ENCODE results near the gene PSAPL1. TPM values are rescaled to one million over a fixed set of nuclear protein-coding genes. Genes with fewer than 3 reads are reported as not detected.
A peak's percentile ranks its signal among the peaks of the same experiment; 100 is the strongest.

PSAPL1 gene
- total RNA-seq, 1 experiment from 2014 or later: not detected

DNA sequence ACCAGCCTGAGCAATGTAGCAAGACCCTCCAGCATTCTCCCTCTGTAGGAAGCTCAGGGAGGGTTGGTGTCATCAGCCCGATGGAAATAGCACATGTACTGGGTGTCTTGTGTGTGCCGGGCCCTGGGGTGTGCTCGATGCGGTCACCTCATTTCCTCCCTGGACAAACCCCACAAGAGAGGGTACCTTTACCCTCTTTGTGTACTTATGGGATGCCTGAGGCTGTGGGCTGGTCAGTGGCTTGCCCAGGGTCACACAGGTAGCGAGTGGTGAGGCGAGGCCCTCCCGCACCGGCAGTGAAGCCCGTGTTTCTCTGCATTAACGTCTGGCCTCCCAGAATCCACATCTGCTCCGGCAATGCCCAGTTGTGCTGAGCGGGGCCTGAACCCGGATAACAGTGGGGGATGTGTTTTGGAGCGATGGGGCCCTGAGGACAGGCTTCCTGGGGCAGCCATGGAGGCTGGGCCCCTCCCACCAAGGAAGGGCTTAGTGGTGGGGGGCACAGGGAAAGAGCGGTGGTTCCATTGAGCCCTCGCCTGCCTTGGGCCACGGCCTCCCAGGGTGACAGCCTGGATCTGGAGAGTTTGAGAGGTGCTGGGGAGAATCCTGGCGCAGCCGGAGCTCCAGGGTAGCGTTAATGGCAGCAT is 8.1 kb downstream of the PSAPL1 start:
- POLR2A ChIA-PET: no interaction called here
- Mint-ChIP-seq H3K36me3 (no peaks in the 10 kb centered on the region), H3K4me3 (no peak overlapping the region), H3K27me3 (ENCODE audit: low read depth) (peaks cover 2% of the 10 kb centered on the region; the same call in 1 of the 2 replicates), H3K9me3 (no peaks in the 10 kb centered on the region), H3K27ac (no peak overlapping the region), H3K4me1 (peaks cover 37% of the 10 kb centered on the region)
- TF ChIP-seq JUN (CRISPR knock-in tag; IDR thresholded peaks at IDR 0.05) (no peak), ZNF232 (CRISPR knock-in tag; IDR thresholded peaks at IDR 0.05) (no peak), SMAD4 (CRISPR knock-in tag; IDR thresholded peaks at IDR 0.05) (no peak), E2F5 (CRISPR knock-in tag; IDR thresholded peaks at IDR 0.05) (no peak), FOXP4 (CRISPR knock-in tag; IDR thresholded peaks at IDR 0.05) (no peak), NFE2L1 (CRISPR knock-in tag; IDR thresholded peaks at IDR 0.05) (no peak), SMAD3 (CRISPR knock-in tag; IDR thresholded peaks at IDR 0.05; ENCODE audit: borderline replicate concordance) (no peak), CREB1 (CRISPR knock-in tag; IDR thresholded peaks at IDR 0.05) (no peak), GTF2I (CRISPR knock-in tag; conservative IDR thresholded peaks at IDR 0.05) (no peak), TCF7 (CRISPR knock-in tag; IDR thresholded peaks at IDR 0.05; ENCODE audit: low read depth) (no peak), ESRRA (CRISPR knock-in tag; IDR thresholded peaks at IDR 0.05; ENCODE audit: borderline replicate concordance) (no peak), ZNF121 (CRISPR knock-in tag; IDR thresholded peaks at IDR 0.05) (no peak), HMGXB4 (CRISPR knock-in tag; IDR thresholded peaks at IDR 0.05) (no peak), SP1 (CRISPR knock-in tag; conservative IDR thresholded peaks at IDR 0.05) (no peak)
- TF ChIP-seq, protein P1, sequence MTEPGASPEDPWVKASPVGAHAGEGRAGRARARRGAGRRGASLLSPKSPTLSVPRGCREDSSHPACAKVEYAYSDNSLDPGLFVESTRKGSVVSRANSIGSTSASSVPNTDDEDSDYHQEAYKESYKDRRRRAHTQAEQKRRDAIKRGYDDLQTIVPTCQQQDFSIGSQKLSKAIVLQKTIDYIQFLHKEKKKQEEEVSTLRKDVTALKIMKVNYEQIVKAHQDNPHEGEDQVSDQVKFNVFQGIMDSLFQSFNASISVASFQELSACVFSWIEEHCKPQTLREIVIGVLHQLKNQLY (CRISPR knock-in tag; IDR thresholded peaks at IDR 0.05): no peak
- no peak for ATAC-seq
- CTCF ChIA-PET: interaction anchor here (1.4 to 1.6 kb wide), 2 partner anchors 34 to 188 kb away, joined by 3 to 4 read pairs; no protein-coding TSS in a partner anchor
- peak; percentile 9 for DNase-seq (ENCODE audit: low spot score)

DNA sequence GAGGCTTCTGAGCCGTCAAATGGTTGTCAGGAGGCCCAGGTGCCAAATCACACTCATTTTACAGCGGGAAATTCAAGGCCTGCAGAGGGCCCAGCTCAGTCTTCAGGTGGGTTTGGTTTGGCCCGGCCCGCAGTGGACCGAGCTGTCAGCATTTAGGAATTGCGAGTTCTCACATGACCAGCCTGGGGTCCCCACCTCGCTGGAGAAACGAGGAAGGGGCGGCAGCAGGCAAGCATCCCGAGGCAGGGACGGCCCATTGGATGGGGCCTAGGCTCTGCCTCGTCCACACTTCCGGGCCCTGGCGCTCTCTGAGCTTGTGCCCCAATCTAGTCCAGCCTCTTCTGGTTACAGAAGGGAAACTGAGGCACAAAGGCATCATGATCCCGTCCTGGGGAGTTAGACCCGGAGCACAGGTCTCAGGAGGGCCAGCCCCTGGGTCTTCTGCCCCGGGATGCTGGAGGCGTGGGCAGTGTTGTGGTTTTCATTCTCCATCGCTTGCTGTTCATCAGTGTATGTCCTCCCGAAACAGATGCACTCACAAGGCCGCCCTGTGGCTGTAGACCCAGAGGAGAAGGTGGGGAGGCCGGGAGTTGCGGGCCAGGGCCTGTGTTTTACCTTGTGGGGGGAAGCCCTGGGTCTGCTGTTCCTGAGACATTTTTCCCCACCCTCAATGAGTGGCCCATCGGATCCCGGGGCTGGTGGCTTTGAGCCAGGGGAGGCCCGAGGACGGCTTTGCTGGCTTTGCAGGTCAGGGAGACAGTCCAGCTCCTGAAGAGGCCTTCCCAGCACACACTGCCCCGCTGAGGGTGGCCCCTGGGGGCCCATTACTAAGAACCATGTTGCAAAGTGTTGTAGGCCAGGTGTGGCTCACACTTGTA is 8.9 kb downstream of the PSAPL1 start:
- H3K27me3 Mint-ChIP-seq (ENCODE audit: low read depth): peaks cover 2% of the 10 kb centered on the region; the same call in 1 of the 2 replicates
- no peak for ATAC-seq
- ChIA-PET POLR2A (no interaction called here), CTCF (interaction anchor here (1.6 kb wide), 1 partner anchor 35 kb away, joined by 4 read pairs; no protein-coding TSS in a partner anchor)
- no peaks in the 10 kb centered on the region for H3K36me3 Mint-ChIP-seq
- no peaks in the 10 kb centered on the region for H3K9me3 Mint-ChIP-seq
- peak; percentile 6 for DNase-seq (ENCODE audit: low spot score)
- peaks cover 36% of the 10 kb centered on the region for H3K4me1 Mint-ChIP-seq
- no peak overlapping the region for H3K4me3 Mint-ChIP-seq
- H3K27ac Mint-ChIP-seq: no peak overlapping the region
- TF ChIP-seq FOXP1 (CRISPR knock-in tag; IDR thresholded peaks at IDR 0.05; ENCODE audit: borderline replicate concordance): no peak
- TF ChIP-seq PREB (CRISPR knock-in tag; IDR thresholded peaks at IDR 0.05; ENCODE audit: borderline replicate concordance): no peak
- no peak for TF ChIP-seq USF2 (CRISPR knock-in tag; IDR thresholded peaks at IDR 0.05)
- no peak for TF ChIP-seq USF1 (CRISPR knock-in tag; IDR thresholded peaks at IDR 0.05)
- TF ChIP-seq GABPB1 (CRISPR knock-in tag; IDR thresholded peaks at IDR 0.05): no peak
- TF ChIP-seq HMGA2 (CRISPR knock-in tag; IDR thresholded peaks at IDR 0.05): no peak
